Panc1 (cell line): ENCODE data around the gene CUX1.

Experiments used
- CTCF ChIP-seq: fragments of 450-650 bp; IDR thresholded peaks from 2 replicates; pipeline ENCODE4 v1.5.1; 2017; ENCODE audit warnings: mild to moderate bottlenecking
- REST ChIP-seq, 2 experiments: IDR thresholded peaks; 2 replicates each; pipeline ENCODE4 v1.6.1; 2011 to 2012; ENCODE audit warnings: low read depth in 2 of 2, control low read depth in 1 of 2, low read length in 1 of 2, mild to moderate bottlenecking in 1 of 2, moderate library complexity in 1 of 2; ENCODE audit not compliant: insufficient read depth in 1 of 2
- SIN3A ChIP-seq: IDR thresholded peaks from 2 replicates; pipeline ENCODE4 v1.6.1; 2012; ENCODE audit warnings: low read depth, mild to moderate bottlenecking, low read length, moderate library complexity, borderline replicate concordance; ENCODE audit not compliant: insufficient read depth
- TCF7L2 ChIP-seq: IDR thresholded peaks from 2 replicates; pipeline ENCODE4 v1.6.1; 2011; ENCODE audit warnings: mild to moderate bottlenecking, low read depth, low read length, inconsistent platforms

DNA sequence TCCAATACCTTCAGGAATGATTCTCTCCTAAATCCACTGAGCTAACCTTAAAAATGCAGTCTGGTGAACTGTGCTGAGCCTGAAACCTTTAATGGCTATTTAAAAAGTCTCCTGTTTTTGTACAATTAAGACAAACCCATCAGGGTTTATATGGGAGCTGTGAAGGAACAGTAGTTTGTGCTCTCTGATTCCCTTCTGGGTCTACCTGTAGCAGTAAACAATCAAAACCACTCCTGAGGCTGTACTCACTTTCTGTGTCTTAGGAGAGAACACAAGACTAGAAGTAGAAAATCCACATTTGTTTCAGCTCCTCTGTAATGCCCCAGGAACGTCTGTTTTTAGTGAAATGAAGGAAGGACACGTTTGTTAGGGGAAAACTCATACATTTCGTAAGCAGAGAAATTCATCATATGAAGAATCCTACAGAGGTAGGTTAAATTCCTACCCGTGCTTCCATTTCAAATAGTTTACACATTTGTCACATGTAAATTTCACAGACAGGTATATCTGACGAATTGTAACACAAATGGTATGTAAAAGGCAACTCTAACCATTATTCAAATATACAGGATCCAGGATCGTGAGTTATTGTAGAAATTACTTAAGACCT, 2.6 kb downstream of the CUX1 start:
- TF ChIP-seq CTCF, result no peak
- no peak for TF ChIP-seq TCF7L2
- no peak for TF ChIP-seq REST (IDR thresholded peaks at IDR 0.05; ENCODE audit: insufficient read depth in 1 of 2, low read depth in 2 of 2, low read length in 1 of 2)
- no peak for TF ChIP-seq SIN3A
